ENCODE data around the gene LHX2. TPM values are rescaled to one million over a fixed set of nuclear protein-coding genes. Genes with fewer than 3 reads are reported as not detected.

Gene LHX2
- total RNA-seq, 4 donors from 2014 or later, result 1.1 to 13.4 (median 2.4) TPM

- intact Hi-C loops (cut with DNase I; ENCODE audit: low total_unique reads), result no loop called here
Measured at GRCh38 chr9:124005029-124005771, 6.4 kb upstream of the LHX2 start.

DNA sequence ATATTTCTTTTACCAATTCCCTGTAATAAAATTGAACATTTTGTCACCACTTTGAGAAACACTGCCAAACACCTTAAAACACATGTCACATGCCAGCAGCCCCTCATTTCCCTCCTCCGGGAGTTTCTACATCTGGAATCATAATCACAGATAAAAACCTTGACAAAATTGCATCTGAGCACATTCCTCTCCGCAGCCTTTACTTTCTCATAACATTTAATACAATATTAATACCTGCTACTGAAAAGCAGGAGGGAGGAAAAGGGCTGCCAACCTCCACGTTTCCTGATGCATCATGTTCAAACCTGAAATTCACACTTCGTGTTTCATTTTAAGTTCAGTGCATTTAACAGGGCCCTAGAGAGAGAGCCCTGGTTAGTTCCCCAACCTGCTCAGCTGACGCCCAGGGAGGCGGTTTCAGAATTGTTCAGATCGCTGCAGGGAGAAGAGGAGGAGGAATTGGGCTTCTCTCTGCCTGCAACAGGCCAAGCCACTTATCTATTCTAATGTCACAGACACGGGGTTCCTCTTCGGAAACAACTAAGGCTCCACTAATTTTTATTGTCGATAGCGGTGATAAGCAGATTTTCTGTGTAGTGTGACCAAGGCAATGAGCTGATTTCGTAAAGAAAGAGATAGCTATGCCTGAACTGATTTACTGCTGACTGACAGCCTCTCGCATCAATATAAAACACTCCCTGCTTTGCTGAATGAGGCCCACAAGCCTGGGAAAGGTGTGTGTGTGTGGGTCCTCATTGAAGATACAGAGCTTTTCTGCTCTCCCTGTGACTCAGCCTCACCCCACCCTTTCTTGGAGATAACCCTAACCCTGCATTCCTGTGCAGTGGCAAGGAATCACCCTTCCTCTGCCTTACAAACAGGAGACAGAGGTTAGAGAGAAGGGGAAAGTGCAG, 4.9 kb upstream of the LHX2 start:
- intact Hi-C loops (cut with DNase I; ENCODE audit: low total_unique reads), result no loop called here
- no peak overlapping the region for H3K4me3 ChIP-seq (ENCODE audit: low read depth, poor library complexity, severe bottlenecking)
- TF ChIP-seq POLR2A (IDR thresholded peaks at IDR 0.05) (no peak), CTCF (IDR thresholded peaks at IDR 0.05) (no peak)
- DNase-seq (ENCODE audit: low spot score in 2 of 2), result no peak
- WGBS, 2 donors, result 26 to 40% methylated on average over 13 of the region's 13 CpGs

More at GRCh38 chr9:124005029-124005771, 6.4 kb upstream of the LHX2 start:
- no peak overlapping the region for H3K4me3 ChIP-seq (ENCODE audit: low read depth, poor library complexity, severe bottlenecking)
- DNase-seq (ENCODE audit: low spot score in 2 of 2), result no peak
- WGBS, 2 donors, result 37 to 51% methylated on average over 4 of the region's 4 CpGs
- no peak for TF ChIP-seq POLR2A (IDR thresholded peaks at IDR 0.05)
- no peak for TF ChIP-seq CTCF (IDR thresholded peaks at IDR 0.05)

DNA sequence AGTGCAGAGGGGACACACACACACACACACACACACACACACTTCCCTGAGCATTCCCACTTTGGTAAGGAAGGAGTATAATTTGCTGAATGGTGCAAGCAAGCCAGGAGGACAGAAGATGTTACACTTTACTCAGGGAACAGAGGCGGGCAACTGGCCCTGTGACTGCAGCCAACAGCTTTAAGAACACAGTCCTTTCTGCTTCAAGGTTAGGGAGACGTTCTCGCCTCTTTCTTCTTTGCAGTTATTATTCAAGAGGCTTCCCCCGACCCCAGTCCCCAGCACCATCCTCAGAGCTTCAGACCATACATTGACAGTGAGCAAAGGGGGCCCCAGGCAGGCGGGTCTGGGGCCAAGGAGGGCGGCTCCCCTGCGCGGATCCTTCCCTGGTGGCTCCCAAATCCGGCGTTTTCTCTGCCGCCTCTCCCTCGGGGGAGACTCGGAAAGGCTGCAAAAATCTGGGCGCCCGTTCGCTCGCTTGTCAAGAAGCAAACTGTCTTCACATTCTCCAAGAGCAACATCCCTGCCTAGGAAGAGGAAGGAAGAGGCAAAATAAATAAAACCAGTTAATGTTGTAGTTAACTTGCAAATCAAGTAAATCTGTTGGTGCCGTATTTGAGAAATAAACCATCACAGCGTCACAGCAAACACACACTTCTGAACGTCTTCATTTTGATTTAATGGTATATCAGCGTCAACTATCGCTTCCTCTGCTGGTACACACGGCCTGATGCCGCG, 3.8 kb upstream of the LHX2 start:
- H3K4me3 ChIP-seq (ENCODE audit: low read depth, poor library complexity, severe bottlenecking), result no peak overlapping the region
- TF ChIP-seq CTCF (IDR thresholded peaks at IDR 0.05), result no peak
- WGBS, 2 donors, result 9 to 14% methylated on average over 24 to 25 of the region's 25 CpGs
- intact Hi-C loops (cut with DNase I; ENCODE audit: low total_unique reads), result no loop called here
- no peak for DNase-seq (ENCODE audit: low spot score in 2 of 2)

DNA sequence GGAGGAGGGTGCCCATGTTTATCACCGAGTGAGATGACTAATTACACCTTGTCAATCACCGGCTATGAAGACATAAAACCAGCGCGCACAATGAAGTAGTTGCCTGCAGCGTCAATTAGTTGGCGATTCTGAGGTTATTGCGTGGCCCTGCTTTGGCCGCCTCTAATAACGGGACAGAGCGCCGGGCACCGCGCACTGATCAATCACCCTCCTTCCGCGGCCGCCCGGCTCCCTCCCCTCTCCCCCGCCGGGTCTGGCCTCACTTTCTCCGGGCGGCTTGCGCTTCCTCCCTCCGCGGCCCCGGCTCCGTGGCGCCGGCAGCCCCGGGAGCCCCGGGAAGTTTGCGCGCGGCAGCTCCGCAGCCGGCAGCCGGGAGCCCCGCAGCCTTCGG, 3.3 kb upstream of the LHX2 start:
- H3K4me3 ChIP-seq (ENCODE audit: low read depth, poor library complexity, severe bottlenecking), result no peak overlapping the region
- WGBS, 2 donors, result 2% methylated on average over 13 to 37 of the region's 38 CpGs
- TF ChIP-seq CTCF (IDR thresholded peaks at IDR 0.05) (no peak), POLR2A (IDR thresholded peaks at IDR 0.05) (no peak)
- intact Hi-C loops (cut with DNase I; ENCODE audit: low total_unique reads), result no loop called here
- no peak for DNase-seq (ENCODE audit: low spot score in 2 of 2)

- H3K4me3 ChIP-seq (ENCODE audit: low read depth, poor library complexity, severe bottlenecking), result no peak overlapping the region
- intact Hi-C loops (cut with DNase I; ENCODE audit: low total_unique reads), result no loop called here
- TF ChIP-seq POLR2A (IDR thresholded peaks at IDR 0.05) (no peak), CTCF (IDR thresholded peaks at IDR 0.05) (no peak)
- no peak for DNase-seq (ENCODE audit: low spot score in 2 of 2)
- 4% methylated on average over 33 to 58 of the region's 65 CpGs for WGBS, 2 donors
Measured at GRCh38 chr9:124008694-124009530, 2.7 kb upstream of the LHX2 start.
